NCI-H82 treated with DMSO at 0.1 percent for 48 hours (cell line): Measurements from ENCODE around the gene RXFP4.
A peak's percentile ranks its signal among the peaks of the same experiment; 100 is the strongest.
"Not testable (repeated sequence)": the region's sequence is repeated elsewhere in the genome, so short reads cannot be mapped to it uniquely, and the experiment has no call there.

Experiments used
- DNase-seq: peaks from one replicate; lab custom pipeline; 2025; ENCODE audit not compliant: unreplicated experiment; lab: John Stamatoyannopoulos, UW

RXFP4 gene

GRCh38 chr1:155976913-155977689 lies 35.7 kb downstream of the RXFP4 start:
- no peak for DNase-seq

- DNase-seq: no peak
These were observed 36.4 kb downstream of the RXFP4 start for GRCh38 chr1:155977690-155978324.

GRCh38 chr1:155978325-155978972 lies 37.0 kb downstream of the RXFP4 start, which contains the start of gene ARHGEF2:
Gene ARHGEF2 (minus strand): TSS chr1:155978547. CDS start chr1:155978427, 120 bp downstream.
- DNase-seq: peak; percentile 80

- DNase-seq: no peak
These were observed 37.6 kb downstream of the RXFP4 start for GRCh38 chr1:155978973-155979429.

DNA sequence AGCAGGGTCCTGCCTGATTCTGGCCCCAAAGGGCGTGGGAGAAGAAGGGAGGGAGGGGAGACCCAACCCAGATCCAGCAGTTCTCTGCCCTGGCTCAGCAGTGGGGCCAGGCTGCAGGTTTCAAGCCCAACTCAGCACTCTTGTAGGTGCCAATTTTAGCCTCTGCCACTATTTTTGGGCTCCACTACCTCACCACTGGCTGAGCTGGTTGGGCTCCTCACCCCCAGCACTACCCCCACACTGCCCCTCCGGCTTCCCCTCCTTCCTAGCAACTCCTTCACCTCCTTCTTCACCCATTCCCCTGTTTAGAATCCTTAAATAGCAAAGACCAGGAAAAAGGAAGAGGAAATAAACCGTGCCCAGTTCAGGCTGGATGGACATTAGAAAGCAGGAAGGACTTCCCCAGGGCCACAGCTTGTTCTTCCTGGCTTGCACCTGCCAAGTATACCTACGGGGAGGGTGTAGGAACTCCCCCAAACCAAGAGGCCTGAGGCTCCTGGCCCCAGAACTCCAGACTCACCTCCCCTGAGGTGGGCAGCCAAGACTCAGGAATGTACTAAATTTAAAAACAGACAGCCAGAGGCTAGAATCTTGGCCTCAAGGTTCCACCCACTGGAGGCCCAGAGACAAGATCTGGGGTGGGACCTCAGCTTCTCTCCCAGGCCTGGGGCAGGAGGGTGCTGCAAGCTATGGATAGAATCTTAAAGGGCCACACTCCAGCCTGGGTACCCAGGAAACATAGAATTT lies 38.3 kb downstream of the RXFP4 start:
- DNase-seq: no peak

DNA sequence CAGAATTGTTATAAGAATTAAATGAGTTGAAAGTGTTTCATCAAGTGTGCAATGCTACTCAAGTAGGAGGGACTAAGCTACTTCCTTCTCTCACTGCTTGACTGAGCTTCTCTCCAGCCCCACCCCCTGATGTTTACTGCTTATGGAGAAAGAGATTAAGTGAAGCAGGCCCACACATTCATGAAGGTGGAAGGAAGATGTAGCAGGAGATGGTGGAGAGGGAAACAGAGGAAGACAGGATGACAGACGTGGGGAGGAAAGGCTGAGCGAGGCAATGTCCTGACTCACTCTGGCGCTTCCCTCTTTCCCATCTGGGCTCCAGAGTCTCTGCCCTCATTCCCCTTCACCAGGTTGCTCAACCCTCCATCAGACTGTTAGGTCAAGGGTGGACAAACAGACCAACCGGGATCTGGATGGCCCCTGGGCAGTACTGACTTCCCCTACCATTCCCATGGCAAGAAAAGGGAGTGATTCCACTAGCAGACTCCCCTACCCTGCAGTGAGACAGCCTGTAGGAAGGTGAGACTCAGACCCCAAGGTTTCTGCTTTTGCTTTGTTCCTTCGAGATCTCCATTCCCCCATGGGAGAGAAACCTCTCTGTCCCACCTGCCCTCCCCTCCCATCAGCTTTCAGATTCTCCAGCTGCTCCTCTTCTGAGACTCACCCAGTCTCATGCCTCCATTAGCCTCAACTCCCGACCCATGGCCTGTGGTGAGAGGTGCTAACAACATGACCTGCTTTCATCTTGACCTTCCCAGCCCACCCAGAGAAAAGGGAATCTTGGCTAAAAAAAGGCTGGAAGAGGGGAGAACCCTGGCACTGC lies 40.0 kb downstream of the RXFP4 start:
- peak; percentile 21 for DNase-seq

DNA sequence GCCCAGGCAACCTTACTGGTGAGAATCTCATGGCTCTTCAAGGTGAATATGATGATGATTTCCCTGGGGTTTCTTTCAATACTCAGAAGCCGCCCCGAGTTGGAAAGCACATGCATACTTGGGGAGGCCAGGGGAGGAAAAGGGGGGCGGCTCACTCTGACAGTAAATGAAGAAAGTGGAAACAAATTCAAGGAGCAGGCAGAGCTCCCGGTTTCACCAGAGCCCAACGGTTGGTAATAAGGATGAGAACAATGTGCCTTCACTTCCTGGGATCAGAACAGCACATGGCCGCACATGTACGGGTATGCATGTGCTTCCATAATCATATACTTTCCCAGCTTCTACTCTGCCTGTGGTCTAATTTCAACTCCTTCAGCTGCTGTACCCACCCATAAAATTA lies 40.7 kb downstream of the RXFP4 start:
- DNase-seq: no peak

DNA sequence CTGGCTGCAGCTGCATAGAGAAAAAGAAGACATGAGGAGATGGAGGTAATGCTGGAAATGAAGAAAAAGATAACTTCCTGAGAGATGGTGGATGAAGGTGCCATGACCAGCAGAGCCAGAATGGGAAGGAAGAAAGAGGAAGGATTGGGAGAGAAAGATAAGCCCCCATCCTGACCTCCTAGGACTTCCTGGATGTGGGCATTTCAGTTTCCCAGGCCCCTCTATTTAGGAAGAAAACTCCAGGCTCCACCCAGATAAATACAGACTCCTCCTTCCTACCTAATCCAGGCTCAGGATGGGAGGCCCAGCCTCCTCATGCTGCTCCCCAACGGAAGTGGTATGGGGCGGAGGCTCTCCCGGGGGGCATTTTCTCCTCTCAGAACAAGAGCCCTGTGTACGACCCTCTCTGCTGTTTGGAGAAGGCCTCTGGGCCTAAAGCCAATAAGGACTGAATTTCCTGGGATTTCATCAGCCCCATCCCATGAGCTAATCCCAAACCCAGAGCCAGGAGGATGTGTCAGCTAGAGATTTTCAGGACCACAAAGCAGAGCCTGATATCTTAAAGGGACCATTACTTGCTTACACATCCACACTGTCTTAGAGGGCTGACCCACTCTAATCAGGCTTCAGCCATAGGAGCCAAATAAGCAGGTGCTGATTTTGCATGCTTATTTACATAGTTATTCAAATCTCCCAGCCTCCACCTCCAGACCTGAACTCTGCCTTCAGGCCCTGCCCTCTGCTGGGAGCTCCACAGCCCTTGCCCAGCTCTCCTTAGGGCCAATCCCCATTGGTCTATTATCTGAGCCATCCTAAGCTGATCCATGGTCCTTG lies 42.0 kb downstream of the RXFP4 start:
- peak; percentile 97 for DNase-seq

- no peak for DNase-seq
These were observed 42.9 kb downstream of the RXFP4 start for GRCh38 chr1:155984341-155984740.

DNA sequence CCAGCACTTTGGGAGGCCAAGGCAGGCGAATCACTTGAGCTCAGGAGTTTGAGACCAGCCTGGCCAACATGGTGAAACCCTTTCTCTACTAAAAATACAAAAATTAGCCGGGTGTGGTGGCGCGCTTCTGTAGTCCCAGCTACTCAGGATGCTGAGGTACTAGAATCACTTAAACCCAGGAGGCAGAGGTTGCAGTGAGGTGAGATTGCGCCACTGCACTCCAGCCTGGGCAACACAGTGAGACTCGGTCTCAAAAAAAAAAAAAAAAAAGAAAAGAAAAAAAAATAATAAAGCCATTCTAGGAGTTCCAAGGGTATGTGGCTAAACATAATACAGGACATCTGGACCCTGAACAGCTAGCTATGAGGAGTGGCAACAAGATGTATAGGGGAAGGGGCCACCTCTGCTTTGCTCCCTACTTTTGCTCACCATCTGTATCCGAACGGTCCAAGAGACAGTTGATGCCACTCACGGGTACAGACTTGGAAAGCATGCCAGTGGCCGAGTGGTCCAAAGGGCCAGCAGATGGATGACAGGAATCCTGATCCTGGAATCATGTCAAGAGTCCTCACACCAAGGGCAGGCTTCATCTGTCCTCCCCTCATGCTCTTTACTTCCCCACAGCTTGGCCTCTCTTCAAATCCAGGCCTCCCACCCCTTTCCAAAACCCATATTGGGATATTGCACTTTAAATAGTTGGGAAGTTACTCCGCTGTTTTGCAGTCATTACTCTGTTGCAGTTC lies 43.6 kb downstream of the RXFP4 start:
- not testable (repeated sequence) for DNase-seq

GRCh38 chr1:155989242-155990004 lies 48.0 kb downstream of the RXFP4 start:
- peak; percentile 52 for DNase-seq

DNA sequence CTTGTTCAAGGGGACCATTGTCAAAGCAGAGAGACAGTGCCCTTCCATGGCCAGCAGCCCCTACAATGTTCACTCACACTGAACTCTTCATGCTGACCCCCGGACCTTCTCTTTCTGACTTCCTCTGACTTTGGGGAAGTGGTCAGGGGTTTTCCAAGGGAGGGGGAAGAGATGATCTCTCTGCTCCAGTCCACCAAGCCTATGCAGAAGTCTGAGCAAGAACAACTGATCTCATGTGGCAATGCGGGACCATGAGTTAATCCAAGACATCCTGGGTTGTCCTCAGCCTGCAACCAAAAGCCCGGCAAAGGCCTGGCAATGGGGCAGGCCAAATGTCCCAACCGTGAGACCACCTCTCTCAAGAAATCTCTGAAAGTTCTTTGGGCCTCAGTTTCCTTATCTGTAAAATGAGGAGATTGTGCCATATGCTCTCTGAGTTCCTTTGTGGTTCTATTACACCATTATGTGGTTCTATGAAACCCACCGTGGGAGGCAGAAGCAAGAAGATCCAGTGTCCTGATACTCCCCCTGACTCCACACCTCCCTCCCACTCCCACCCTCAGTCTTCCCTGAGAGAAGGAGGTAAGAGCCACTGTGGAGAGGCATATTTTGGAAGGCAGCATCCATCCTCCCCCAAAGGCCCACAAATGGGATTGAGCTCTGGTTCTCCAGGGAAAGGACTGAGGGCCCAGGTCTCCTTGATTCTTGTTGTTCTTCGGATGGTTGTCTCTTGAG lies 48.7 kb downstream of the RXFP4 start:
- DNase-seq: no peak
